Hematopoietic multipotent progenitor cell treated with erythropoietin and hydrocortisone succinate and interleukin-3 and kit ligand, for 8 days (in vitro differentiated cells): ENCODE data around the gene RRM1.
A peak's percentile ranks its signal among the peaks of the same experiment; 100 is the strongest.
"Not testable (repeated sequence)": the region's sequence is repeated elsewhere in the genome, so short reads cannot be mapped to it uniquely, and the experiment has no call there.

Experiments used
- DNase-seq: peaks from one replicate; pipeline ENCODE4 v3.0.0-alpha.2; 2015

Gene RRM1

DNA sequence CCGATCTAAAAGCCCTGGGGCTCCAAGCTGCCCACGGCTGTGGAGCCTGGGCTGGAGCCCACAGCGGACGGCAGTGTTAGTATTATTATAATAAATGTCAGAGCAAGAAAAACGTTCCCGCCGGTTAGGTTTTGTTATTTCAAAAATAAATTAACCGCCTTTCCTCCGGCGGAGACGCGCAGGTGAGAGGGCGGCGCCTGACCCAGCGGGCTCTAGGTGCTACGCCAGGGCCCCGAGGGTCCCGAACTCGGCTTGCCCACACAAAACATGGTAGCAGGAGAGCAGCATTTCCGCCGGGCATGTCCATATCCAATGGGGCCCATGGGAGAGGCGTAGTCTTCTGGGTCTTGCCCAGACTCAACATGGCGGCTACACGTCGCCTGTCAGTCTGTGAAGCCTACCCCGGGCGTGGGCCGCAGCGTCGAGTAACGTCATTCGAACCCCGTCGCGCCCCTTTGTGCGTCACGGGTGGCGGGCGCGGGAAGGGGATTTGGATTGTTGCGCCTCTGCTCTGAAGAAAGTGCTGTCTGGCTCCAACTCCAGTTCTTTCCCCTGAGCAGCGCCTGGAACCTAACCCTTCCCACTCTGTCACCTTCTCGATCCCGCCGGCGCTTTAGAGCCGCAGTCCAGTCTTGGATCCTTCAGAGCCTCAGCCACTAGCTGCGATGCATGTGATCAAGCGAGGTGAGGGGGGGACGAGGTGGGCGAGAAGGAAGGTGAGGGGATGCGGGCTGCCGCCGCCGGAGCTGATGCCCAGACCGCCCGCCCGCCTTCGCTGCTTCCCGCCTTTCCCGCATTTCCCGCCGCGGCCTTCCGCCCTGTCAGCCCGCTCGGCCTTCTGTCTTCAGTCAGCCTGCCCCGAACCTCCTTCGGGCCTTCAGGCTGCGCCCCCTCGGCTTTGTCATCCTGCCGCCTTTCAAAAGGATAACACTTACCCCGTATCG, at the start of gene RRM1:
TSS of gene RRM1 (plus strand) at position 452 of the 944 bp plus-strand sequence. CDS start at position 666, 214 bp downstream.
- peak; percentile 97 for DNase-seq

DNA sequence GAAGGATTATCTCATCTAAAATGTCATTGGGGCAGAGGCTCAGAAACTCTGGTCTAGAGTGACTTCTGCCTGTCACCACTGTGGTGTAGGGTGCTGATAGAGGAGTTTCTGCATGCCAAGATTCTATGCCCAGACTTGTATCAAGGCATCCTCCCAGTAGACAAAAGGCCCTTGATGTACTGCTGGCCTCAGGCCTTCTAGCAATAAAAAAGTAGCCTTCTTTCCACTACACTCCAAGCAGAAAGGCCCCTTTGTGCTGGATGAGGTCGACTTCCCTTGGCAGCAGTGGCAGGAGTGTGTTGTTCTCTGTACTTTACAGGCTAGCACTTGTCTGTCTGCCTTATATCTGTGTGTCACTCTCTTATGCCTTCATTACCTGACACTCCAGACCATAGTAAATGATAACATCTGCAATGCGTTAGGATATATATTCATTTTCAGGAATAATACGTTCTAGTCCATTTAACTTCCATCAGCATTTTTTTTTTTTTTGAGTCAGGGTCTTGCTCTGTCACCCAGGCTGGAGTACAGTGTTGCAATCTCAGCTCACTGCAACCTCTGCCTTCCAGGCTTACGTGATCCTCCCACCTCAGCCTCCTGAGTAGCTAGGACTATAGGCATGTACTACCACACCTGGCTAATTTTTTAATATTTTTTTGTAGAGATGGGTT, 49.5 kb upstream of the RRM1 start:
- peak; percentile 43 for DNase-seq

DNA sequence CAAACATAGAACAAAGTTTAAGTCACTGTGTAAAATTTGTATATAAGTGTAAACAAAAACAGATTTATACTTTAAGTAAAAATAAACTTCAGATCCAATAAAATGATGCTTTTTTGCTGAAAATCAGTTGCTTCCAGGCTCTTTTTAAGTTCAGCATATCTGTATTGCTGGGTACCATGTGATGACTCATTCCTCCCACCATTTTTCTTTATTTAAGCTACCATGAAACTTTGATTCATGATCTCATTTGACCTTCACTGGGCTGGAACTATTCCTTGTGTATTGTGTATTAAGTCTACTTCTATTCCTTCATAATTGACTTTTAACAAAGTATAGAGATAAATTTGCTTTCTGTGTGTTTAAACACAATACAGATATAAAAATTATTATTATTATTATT, 46.3 kb upstream of the RRM1 start:
- no peak for DNase-seq

DNA sequence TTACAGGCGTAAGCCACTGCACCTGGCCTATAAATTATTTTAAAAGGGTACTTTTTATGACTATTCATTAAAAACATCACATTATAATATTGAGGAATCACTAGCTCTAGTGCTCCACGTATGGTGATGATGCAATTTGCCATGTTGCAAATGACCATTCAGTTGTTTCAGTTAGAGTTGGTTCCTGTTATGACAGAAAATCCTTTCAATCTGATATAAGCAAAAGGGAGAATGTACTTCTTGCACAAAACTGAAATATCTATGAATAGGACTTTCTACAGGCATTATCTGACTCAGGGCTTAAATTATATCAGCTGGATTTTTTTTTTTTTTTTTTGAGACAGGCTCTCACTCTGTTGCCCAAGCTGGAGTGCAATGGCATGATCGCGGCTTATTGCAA, 45.6 kb upstream of the RRM1 start:
- peak; percentile 31 for DNase-seq

DNA sequence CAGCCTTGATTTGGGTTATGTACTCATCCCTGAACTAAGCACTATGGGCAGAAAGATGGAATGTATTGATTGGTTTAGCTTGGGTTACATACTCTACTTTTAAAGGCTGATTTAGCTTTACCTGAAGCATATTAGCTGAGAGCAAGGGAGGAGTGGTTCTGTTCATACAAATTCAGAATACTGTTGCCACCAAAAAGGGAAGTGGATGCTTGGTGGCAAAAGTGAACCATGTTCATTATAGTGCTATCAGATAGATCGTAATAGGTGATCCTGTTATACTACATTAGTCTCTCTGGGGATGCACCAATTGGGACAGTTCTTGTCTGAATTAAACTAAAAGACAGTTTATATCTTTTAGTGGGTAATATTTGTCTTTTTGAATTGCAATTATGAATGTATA, 44.5 kb upstream of the RRM1 start:
- no peak for DNase-seq

DNA sequence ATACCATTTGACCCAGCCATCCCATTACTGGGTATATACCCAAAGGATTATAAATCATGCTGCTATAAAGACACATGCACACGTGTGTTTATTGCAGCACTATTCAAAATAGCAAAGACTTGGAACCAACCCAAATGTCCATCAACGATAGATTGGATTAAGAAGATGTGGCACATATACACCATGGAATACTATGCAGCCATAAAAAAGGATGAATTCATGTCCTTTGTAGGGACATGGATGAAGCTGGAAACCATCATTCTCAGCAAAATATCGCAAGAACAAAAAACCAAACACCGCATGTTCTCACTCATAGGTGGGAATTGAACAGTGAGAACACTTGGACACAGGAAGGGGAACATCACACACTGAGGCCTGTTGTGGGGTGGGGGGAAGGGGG, 41.4 kb upstream of the RRM1 start:
- not testable (repeated sequence) for DNase-seq

DNA sequence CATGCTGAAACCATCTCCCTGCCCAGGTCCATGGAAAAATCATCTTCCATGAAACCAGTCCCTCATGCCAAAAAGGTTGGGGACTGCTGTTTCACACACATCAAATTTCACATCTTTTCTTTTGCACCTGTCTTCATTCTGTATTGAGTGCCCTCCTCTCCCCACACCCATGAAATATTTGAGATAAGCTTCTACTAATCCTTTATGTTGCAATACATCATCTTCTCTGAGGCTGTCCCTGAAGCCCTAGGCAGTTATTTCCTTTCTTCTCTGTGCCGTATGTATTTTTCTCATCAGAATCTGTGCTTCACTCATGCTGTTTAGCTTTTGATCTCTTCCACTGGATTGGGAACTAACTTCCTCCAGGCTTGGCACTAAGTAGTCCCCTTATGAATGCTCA, 40.0 kb upstream of the RRM1 start:
- DNase-seq, result no peak

DNA sequence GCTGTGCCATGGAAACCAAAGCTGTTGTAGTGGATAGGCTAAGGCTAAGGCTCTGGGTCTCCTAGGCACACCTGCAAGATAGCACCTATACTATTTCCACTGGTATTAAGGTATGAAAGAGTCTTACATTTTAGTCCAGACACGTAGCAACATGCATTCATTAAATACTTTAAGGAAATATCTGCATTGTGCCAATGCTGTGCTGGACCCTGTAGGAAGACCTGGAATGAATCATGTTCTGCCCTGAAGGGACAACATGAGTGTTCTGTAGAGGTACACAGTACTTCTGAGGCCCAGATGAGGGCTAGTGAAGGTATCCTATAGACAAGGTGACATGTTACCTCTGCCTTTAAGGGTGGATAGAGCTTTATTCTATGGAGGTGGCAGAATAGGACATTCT, 35.2 kb upstream of the RRM1 start:
- no peak for DNase-seq

DNA sequence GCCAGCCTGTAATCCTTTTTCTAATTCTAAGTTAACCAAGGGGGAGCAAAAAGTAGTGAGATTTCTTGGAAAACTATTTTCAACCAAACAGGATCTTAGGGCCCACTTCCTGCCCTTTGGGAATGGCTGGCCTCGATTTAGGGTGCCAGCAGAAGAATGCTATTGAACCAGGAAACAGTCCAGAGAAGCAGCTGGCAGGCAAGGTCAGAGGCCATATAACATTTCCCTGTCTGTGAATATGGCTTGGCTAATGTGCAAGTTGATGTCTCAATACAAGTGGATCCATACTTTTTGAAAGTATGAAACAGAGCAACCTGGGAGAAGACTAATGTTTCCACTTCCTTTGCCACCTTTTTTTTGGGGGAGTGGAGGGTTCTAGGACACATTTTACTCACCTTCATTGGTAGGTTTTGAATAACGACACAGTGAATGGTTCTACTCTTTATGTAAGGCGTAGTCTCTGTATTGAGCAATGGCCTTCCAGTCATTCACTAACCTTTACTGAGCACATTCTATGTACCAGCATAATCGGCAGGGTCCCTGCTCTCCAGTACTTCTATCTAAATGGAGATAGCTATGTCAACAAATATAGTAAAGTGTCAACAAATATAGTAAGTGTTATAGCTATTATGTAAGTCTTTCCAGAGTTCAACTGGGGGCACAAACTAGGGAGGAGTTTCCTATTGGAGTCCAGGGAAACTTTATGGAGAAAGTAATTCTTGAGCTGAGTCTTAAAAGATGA, 34.2 kb upstream of the RRM1 start:
- DNase-seq, result no peak

DNA sequence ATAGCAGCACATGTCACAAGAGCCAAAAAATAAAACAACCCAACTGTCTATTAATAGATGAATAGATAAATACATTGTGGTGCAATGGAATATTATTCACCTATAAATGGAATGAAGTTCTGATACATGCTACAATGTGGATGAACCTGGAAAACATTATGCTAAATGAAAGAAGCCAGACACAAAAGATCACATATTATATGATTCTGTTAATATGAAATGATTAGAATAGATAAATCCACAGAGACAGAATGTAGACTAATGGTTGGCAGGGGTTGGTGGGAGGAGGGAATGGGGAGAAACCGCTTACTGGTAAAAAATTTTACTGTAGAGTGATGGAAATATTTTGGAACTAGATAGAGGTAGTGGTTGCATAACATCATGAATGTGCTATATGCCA, 32.9 kb upstream of the RRM1 start:
- DNase-seq, result no peak

DNA sequence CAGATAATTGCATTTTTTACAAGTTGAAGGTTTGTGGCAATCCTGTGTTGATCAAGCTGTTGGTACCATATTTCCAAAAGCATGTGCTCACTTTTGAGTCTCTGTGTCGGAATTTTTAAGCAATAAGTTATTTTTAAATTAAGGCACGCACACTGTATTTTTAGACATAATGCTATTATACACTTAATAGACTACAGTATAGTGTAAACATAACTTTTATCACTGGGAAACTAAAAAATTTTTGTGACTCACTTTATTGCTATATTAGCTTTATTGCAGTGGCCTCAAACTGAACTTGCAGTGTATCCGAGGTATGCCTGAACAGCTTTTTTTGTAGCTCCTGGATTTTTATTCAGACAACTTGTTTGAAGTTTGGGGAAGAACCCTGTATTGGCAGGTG, 31.3 kb upstream of the RRM1 start:
- no peak for DNase-seq

DNA sequence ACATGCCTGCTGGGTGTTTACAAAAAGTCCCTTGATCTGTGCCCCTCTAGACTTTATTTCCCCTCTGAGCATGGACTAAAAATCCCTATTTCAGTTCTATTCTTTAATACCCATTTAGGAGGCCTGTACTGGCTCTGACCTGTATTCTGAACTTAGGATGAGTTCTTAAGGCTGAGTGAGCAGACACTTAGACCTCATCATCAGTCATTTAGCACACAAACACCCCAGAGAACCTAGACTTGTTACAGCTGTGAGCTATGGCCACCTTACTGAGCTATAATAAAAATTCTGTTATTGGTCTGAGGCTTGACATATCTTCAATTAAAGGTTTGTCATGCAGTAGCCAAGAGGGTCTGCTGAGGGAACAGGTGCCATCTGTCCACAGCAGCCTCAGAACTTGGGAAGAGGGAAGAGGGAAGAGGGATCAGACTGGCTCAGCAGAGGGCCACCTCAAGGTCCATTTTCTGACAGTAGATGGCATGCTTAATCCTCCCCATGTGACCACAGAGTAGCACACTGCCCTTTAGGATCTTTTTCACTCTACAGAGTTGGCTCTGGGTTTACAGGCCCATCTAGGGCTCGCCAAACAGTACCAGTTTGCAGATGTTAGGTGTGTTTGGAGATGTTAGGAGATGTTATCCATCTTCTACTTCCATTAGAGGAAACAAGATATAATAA, 30.2 kb upstream of the RRM1 start:
- DNase-seq, result no peak

DNA sequence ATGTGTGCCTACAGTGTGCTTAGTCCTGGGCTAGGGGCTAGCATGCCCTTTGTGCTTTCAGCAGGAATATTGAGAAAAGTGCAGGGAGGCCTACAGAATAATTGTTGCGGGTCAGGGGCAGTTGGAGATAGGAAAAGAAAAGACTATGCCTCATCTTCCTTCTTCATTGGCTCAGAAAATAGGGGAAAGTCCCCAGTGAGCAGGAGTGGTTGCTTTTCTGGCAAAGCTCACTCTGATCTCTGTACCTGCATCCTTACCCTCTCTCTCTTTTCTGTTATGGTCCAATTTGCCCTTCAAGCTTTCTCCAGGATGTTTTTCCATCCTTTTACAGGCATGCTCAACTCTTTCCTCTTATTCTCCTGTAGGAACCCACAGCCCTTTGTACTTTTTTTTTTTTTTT, 29.5 kb upstream of the RRM1 start:
- no peak for DNase-seq

DNA sequence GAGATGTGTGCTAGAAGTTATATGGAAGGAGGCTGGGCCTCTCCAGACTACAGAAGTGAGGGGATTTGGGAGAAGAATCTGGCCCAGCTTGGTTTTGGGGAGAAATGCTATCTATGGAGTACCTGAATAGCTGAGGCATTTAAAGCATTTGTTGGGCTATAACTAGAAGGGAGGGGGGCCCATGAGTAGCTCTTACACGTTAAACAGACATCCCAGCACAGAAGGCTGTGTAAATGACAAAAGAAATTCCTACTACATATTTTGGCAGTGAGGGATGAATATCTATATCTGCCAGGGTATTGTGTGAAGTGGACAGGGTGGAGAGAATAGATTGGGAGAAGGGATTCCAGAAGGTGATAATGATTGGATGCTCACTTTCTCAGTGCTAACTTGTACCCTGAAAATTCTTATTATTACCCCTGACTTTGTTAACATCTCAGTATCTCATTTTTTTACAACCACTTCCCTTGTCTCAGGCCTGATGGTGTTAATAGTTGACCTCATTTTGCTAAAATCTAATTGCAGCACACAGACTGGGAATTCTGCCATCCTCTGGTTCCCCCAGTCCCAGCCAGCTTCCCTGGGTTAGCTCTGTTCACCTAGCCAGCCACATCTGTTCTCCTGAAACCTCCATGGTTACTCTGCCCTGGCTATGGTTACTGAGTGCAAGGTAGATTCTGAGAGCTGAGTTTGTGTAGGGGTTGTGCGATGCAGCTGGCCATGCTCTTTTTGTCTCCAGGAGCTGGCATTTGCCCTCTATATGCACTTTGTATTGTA, 28.8 kb upstream of the RRM1 start:
- no peak for DNase-seq

DNA sequence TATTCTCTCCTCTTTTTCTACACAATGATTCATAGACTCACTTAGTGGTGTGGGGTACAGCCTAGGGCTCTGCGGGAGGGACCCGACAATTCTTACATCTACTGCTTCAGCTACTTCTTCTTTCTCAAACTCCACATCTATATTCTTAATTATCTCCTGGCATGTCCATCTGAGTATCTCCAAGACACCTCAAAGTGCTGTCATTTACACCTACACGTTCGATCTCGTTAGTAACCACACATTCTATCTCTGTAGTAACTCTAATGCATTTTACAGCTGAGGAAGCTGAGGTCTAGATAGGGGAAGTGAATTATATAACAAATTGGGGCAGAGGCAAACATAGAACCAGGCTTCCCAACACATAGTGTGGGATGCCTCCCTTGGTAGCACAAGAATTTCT, 27.7 kb upstream of the RRM1 start:
- no peak for DNase-seq

DNA sequence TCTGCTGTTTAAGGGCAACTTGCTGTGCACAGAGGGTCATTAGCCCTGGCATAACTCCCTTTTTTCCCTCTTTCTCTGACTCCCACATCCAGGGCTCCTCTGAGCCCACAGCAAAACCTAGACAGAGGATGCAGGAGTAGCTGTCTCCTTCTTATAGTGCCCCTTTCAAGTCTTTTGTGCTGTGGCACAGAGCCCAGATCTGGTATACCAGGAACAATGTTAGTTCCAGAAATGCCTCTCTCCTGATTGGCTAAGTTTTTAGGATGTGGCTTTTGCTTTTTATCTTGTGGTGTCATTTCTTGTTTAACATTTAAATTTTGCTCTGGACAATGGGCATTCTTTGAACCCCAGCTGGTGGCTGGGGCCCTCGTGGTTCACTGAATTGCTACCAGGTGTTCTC, 25.6 kb upstream of the RRM1 start:
- DNase-seq, result peak; percentile 44

DNA sequence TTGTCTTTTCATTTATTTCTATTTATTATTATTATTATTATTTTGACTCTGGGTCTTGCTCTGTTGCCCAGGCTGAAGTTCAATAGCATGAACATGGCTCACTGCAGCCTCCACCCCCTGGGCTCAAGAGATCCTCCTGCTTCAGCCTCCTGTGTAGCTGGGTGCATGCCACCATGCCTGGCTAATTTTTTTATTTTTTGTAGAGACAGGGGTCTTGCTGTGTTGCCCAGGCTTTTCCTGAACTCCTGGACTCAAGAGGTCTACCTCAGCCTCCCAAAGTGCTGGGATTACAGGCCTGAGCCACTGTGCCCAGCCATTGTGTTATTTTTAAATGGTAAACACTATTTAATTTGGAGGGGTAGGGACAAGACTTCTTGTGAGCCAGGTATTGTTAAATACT, 23.3 kb upstream of the RRM1 start:
- DNase-seq, result no peak

DNA sequence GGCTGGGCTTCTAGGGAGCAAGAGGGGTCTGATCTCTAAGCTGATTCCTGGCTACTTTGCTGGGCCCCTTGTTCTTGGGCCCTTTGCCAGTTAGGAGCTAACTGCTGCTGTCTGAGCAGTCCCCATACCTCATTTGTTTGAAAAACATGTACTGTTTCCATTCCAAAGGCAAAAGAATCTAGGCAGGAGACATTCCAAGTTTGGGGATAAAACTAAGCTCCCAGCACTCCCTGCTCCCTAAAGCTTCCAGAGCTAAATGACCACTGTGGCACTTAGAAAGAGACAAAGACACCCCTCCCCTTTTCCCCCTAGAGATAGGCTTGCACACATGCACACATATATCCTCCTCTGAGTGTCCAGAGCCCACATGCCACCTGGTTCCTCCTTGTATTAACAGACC, 22.7 kb upstream of the RRM1 start:
- no peak for DNase-seq

DNA sequence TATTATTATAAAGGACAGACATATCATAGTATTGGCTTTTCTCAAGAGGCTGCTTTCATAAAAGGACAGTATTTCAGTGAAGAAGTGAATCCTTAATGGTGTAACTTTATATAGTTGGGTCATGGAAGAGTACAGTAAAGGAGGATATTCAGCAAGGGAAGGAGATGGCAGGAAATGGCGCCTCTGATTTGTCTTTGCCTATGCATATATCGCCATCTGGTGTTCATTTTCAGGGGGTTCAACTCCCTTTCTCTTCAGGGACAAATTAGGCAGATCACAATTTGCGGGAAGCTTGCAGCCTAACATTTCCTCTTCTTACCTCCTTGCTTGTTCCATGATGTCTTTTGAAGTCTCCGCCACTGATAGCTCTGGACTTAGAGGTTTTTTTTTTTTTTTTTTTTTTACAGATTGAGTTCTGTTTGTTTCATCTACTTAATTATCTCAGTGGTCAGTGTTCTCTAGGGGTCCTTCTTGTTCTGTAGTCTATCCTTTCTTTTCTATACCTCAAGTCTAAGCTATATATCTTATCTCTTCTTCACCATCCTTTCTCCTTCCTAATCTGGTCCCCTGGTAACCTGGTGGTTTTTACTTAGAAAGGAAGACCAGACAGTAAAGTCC, 21.8 kb upstream of the RRM1 start:
- peak; percentile 83 for DNase-seq

DNA sequence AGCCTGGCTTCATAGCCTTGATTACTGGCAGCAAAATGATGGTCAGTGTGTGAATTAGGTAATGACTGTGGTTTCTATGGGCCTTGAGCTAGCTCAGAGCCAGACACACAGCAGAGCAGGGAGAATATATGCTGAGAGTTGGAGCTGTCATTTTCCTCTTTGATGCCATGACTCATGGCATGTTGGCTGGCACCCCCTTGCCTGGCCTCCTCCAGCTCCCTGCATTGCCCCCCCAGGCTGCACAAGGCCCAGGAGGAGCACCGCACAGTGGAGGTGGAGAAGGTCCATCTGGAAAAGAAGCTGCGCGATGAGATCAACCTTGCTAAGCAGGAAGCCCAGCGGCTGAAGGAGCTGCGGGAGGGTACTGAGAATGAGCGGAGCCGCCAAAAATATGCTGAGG, 20.3 kb upstream of the RRM1 start:
- DNase-seq, result no peak

DNA sequence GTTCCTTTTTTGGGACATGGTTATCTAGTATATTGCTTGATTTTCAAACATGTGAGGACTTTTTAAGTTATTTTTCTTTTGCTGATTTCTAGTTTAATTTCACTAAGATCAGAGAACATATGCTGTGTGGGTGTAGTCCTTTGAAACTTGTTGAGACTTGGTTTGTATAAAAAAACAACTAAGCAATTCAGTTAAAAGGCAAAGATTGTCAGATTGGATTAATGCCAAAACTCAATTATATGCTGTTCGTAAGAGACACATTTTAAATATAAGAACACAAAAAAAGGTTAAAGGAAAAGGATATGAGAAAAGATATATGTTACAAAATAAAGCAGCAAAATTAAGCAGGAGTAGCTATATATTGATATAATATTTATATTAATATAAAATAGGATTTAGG, 17.8 kb upstream of the RRM1 start:
- DNase-seq, result peak; percentile 21

DNA sequence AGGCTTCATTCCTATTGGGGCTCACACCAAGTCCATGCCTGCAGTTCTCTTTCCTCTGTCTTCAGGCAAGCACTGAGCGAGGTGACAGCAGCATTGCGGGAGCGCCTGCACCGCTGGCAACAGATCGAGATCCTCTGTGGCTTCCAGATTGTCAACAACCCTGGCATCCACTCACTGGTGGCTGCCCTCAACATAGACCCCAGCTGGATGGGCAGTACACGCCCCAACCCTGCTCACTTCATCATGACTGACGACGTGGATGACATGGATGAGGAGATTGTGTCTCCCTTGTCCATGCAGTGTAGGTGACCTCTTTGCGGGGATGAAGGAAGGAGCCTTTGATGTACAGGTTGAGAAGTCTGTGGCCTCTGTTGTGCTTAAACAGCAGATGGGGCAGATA, 11.4 kb upstream of the RRM1 start:
- no peak for DNase-seq
